ENCODE measurements around the gene HSF5.
A peak's percentile ranks its signal among the peaks of the same experiment; 100 is the strongest.
"Not testable (repeated sequence)": the region's sequence is repeated elsewhere in the genome, so short reads cannot be mapped to it uniquely, and the experiment has no call there.

The HSF5 gene

DNA sequence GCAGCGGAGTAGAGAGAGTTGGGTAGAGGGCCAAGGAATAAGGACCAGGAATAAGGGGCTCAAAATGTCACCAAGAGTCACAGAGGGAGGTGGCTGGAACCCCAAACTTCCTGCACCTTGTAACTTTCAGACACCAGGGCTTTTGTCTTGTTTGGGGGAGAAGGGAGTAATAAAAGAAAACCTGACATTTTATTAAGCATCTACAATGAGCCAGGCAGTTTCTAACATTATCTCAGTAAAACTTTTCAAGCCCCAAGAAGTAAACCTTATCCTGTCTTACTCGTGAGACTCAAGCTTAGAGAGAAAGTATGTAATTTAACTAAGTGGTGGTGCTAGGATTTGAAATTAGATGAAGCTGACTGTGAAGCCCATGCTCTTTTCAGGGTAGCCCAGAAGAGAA lies 27.1 kb upstream of the HSF5 start:
- DNase-seq = no peak

DNA sequence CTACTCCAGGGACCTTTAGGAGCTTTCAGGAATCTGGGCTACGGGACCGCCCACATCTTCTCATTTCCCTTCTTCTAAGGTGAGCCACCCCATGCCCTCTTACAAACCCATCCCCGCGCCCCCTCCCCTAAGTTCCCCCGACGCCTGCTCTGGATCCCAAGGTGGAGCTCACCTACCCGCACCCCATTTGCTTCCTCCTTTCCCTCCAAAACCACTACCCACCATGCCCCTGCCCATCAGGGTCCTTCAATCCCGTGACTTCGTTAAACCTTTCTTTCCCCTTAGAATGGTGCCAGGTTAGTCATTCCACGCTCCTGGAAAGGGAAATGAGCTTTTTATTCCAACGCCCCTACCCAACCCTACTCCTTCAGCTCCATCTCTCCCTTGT lies 26.6 kb upstream of the HSF5 start:
- DNase-seq = no peak

DNA sequence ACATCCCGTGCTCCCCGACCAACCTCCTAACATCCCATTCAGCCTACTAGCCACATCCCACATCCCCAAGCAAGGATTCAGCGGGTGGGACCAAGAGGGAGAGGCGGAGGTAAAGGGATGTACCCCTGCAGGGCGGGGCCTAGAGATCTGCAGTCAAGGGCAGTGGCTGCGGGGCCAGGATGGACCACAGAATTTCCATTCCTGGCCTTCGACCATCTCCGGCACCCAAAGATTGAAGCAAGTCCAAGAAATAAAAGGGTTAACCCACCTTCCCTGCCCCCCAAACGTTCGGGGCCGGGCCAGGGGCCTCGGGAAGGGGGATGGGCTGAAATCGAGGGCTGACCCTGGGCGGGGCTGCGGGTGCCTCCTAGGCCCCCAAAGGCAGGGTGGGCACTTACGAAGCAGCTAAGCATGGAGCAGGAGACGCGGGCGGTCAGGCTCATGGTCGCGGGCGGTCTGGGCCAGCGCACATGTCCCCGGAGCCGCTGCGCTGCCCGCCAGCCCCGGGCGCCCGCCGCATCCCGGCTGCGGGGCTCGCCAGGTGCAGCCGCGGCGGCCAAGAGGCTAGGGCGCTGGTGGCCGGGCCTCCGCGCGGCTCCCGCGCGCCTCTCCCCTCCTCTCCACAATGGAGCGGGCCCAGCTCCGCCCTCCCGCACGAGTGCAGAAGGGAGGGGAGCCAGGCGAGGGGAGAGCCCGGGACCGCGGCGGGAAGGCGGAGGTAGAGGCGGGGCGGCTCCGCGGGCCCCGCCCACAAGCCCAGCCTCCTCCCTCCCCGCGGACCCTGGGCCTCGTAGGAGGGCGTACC lies 26.0 kb upstream of the HSF5 start, which contains the start of gene MTMR4:
Gene MTMR4, minus strand, starts transcription at position 674 of the 805 bp plus-strand sequence. Its CDS starts 231 bp downstream, at position 443.
- DNase-seq = peak; percentile 77 to 82

DNA sequence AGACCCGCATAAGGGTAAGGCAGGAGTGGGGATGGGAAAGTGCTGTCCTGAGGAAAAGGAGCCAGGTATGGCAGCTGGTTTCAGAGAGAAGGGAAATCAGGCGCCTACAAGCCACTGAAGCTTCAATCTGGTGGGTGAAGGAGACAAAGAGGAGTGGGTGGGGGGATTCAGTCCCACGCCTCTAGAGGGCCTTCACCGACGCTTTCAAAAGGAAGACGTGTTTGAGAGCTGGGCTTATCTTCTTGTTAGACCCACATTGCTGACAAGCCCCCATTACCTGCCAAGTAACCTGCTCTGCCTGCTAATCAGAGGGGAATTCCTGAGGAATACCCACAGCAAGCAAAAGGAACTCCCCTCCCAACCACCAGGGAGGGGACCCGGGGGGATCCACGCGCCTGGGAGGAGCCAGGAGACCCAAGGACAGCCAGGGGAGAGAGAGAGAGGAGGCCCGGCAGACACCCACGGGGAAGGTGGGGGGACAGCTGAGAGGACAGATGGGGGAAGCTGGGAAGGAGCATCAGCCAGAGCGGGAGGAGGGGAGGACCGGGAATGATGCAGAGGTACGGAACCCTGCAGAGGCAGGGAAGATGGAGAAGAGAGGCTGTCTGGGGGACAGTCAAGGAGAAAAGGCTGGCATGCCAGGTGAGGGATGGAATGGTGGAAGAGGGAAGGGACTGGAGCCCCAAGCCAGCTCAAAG lies 25.2 kb upstream of the HSF5 start:
- DNase-seq = peak; percentile 34 to 37

DNA sequence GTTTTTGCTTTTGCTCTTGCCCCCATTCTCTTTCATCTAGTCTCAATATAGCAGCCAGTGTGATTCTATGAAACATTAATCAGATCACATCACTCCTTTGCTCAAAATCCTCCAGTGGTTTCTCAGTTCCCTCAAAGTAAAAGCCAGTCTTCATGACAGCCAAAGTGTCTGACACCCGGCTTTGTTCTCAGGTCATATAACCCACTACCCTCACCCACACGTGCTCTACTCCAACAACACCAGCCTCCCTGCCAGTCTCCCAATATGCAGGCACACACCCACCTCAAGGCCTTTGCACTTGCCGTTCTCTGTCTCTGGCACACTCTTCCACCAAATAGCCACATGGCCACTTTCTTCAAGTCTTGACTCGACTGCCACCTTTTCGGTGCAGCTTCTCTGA lies 21.9 kb upstream of the HSF5 start:
- no peak for DNase-seq

DNA sequence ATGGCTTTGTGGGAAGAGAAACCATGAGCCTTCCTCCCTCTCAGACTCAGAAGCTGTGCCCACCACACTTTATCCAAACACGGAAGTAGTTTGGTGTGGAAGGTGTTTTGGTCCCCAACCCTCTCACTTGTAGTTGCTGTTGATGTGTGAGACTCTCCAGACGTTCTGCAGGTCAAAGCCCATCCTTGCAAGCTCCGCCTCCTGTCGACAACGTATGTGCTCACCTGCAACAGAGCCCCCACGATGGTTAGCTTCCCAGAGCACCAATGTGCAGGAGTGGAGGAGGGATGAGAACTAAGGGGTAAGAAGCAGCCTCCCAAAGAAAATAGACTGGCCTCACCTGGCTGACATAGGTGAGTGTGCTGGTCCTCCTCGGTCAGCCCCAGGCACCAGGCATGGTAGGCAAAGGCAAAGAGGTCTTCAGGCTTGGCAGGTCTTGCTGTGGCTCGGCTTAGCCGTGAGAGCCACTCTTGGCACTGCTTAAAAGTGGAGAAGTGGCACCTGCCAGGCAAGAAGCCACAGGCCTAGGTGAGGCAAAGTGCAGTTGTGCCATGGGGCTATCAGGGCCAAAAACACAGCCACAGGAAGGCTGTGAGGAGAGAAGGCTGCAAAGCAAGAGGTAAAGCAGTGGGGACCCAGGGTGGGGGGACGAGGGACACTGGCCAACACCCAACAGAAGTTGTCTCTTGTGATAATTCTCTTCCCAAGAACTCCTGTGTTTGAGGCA lies 20.3 kb upstream of the HSF5 start:
- DNase-seq = no peak

DNA sequence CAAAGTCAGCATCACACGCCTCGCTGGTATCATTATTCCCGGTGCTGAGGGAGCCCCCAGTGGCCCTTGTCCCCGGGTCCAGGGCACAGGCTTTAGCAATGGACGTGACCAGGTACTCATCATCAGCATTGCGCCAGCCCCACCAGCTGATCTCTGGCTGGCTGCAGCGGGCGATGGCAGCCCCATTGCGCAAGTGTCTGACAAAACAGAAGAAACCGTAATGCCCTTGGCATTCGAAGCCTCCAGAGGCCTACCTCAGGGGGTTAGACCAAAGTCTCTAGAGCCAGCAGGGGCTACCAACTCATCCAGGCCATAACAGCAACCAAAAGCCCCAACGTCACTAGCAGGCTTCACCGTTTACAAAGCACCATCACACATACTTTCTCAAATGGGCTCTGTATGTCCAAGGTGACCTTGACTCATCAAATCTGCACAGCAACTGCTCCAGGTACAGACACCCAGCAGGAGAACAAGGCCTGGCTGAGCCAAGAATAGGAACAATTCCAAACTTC lies 19.0 kb upstream of the HSF5 start:
- DNase-seq = no peak

DNA sequence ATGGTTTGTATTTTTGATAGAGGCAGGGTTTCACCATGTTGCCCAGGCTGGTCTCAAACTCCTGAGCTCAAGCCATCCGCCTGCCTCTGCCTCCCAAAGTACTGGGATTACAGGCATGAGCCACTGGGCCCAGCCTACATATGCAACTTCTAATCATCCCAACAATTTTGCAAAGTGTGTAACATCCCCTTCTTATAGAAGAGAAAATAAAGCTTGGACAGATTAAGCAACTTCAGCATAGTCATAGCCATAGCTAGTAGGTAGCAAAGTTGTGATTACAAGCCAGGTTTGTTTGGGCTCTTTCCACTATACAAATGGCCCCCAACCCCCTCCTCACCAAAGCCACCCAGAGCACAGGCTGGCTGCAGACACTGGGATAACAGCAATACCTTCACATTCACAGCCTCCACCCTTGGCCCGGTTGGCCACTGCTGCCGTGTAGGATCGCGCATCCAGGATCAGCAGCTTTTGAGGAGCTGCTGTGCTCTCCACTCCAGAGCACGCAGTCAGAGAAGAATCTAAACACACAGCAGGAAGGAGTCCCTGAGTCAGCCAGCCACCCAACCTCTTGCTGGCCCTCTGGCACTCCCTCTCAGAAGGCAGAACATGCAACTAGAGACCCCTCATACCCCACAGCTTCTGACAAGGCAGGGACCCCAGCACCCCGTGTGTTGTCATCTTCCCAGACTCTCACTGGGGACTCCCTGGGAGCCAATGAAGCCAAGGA lies 18.3 kb upstream of the HSF5 start:
- DNase-seq = no peak

DNA sequence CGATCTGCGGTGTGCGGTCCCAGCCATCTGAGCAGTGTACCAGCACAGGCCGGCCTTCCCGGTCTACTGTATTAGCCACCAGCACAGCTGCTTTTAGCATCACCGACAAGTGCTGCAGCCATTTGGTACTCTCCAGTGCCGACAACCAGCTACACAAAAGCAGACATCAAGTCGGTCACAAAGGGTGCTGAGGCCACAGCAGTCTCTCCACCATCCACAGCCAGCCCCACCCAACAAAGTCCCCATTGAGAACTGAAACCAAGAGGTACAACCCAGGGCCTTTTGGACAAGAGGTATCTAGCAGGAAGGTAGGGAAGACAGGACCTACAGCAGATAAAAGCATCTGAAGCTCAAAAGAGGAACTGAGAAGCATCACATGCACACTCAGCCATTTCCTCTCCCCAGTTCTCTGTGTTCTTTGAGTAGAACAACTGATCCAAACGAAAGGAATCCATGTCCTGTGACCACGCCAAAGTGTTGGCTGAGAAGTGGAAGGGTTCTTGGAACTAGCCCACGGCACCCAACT lies 16.7 kb upstream of the HSF5 start:
- no peak for DNase-seq

DNA sequence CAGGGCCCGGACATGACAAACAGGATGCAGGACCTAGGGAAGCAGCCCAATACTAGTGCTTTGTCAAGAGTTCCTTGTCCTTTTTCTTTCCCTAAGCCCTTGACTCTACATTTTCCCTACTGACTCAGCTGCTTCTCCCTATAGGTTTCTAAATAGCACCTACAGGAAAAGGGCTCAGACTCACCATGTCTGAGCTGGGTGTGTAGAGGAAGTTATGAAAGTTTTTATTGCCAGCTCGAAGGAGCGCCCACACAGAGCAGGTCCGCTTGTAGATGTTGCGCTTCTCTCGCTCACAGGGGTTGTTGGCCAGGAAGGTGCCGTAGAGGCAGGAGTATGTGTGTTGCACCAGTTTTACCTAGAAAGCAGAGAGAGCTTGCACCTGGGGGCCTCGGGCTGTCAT lies 15.7 kb upstream of the HSF5 start:
- DNase-seq = no peak

DNA sequence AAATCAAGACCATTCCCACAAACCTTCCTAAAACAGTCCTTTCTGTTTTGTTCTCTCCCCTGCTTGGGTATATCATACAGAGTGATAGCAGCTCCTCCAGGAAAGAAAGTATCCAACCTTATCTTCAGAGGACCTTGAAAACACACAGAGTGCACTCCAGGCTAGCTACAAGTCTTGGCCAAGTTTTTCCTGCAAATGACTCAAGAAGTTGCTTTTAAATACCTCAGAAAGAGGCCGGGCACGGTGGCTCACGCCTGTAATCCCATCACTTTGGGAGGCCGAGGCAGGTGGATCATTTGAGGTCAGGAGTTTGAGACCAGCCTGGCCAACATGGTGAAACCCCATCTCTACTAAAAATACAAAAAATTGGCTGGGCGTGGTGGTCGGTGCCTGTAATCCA lies 14.9 kb upstream of the HSF5 start:
- DNase-seq = not testable (repeated sequence)

DNA sequence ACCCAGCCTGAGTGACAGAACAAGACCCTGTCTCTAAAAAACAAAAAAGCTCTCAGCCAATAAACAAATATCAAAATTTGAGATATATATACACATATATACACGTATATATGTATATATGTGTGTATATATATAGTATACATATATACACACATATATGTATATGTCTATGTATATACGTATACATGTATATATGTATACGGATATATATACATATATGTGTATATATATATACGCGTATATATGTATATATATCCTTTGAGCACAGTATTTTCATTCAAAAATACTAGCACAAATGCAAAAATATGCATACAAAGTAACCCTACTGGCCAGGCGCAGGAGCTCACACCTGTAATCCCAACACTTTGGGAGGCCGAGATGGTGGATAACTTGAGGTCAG lies 13.2 kb upstream of the HSF5 start:
- no peak for DNase-seq

DNA sequence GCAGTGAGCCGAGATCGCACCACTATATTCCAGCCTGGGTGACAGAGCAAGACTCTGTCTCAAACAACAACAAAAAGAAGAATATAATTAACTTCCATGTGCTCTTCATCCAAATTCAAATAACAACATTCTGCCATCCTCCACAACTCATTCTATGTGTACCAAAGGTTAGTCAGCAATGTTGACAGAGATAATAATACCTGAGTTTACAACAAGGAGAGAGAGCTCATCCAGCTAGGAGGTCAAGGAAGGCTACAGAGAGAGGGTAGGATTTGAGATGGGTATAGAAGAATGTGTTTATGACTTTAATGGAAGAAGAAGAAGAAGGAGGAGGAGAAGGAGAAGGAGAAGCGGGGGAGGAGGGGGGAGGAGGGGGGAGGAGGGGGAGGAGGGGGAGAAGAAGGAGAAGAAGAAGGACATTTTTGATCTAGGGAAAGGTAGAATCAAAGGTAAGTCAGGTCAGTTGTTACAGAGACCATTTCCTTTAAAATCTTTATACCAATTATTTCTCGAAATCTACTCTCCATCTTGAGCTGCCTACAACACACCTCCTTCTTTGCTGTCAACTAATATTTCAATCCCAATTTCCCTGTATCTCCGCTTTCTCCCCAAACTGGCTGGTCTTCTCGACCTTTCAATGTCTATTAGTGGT lies 10.1 kb upstream of the HSF5 start:
- DNase-seq = no peak

DNA sequence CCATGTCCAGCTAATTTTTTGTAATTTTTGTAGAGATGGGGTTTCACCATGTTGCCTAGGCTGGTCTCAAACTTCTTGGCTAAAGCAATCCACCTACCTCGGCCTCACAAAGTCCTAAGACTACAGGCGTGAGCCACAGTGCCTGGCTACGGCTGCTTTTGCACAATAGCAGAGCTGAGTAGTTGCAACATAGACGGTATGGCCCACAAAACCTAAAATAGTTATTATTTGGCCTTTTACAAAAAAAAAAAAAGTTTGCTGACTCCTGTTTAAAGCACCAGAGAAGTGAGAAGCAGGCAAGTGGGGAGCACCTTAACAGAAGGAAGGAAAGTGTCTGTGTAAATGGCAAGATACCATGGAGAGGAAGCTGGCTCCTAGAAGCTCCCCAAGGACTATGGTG lies 5.3 kb upstream of the HSF5 start:
- no peak for DNase-seq

DNA sequence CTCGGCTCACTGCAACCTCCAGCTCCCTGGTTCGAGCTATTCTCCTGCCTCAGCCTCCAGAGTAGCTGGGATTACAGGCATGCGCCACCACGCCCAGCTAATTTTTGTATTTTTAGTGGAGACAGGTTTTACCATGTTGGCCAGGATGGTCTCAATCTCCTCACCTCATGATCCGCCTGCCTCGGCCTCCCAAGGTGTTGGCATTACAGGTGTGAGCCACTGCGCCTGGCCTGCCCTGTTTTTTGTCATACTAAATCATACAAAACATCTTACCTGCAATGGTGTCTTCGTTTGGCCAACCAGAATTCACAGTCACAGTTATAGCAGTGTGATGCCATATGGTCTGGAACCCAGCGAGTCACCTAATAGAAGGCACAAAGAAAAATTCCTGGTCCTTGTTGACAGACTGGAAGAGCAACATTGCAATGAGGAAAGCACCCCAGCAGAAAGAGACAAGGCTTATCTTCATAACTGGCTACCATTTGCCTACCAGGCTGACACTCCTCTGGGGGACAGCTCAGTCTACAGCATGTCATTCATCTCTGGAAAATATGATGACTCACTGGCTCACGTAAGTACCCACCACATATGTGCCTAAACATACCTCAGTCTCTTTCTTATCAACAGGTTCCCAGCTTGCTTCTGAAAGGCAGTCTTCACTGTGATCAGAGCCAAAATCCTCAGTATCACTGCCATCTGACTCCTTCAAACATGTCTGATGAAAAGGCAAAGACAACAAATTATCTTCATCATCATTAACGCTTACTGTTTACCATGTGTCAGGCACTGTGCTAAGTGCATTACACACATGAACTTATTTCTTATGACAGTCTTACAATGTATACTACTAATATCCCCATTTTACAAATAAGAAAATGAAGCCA lies 4.3 kb upstream of the HSF5 start:
- DNase-seq = no peak

DNA sequence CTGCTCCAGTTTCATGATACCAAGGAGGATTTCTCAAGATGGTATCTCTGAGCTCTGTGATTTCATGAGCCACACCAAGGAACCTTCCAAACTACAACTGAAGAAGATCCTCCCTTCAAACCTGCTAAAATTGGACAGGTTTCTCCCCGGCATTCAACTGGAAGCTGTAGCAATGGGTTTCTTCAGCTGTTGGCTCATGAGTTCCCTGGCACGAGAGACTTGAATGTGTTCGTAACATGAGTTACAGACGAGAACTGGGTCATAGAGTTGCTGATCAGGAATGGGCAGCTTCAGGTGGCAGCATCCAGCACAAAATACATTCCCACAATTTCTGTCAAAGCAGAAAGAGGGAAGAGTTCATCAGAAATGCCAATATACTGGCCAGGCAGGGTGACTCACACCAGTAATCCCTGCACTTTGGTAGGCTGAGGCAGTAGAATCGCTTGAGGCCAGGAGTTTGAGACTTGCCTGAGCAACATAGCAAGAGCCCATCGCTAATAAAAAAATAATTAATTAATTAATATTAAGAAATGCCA lies 3.4 kb upstream of the HSF5 start:
- DNase-seq = no peak

DNA sequence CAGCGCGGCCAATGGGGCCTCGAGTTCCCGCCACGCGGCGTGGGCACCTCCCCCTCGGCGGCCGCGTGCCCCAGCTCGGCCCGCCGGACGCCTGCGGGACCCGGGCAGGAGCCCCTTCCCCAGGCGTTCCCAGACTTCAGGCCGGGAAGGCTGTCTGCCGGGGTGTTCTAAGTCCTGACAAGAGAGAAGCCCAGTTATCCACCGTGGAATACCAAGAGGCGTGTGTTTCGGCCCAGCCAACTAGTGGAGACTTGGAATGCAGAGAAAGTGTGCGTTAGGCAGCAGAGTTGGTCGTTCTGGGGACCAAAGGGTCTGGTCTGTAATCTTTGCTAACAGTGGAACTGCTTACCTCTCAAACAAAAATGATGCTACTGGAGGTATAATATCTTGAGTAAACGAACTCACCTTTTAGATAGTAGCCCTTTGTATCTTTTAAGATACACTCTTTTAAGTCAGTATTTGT lies 251 bp upstream of the HSF5 start:
- DNase-seq = no peak

DNA sequence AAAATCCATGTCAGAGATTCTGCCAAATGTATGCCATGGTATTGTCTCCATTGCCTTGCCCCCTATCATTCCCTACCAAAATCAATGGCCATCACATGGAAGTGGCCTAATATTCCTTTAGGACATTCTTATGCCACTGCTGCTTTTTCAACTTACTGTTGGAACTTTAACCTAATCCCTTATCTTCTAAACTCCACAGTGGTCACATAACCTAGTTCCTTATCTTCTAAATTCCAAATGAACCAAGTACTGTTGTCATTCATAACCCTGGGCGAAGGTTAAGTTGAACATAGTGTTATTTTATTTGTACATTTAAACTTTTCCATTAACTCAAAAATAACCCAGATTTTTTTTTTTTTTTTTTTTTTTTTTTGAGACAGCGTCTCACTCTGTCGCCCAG lies 3.6 kb downstream of the HSF5 start:
- DNase-seq = no peak

DNA sequence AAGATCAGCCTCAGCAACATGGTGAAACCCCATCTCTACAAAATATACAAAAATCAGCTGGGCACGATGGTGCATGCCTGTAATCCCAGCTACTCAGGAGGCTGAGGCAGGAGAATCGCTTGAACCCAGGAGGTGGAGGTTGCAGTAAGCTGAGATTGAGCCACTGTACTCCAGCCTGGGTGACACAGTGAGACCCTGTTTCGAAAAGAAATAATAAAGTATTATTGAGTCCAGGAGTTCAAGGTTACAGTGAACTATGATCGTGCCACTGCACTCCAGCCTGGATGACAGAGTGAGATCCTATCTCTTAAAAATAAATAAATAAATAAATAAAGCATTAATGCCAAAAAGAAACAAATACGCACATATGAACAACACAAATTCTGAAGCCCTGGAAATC lies 6.4 kb downstream of the HSF5 start:
- not testable (repeated sequence) for DNase-seq

DNA sequence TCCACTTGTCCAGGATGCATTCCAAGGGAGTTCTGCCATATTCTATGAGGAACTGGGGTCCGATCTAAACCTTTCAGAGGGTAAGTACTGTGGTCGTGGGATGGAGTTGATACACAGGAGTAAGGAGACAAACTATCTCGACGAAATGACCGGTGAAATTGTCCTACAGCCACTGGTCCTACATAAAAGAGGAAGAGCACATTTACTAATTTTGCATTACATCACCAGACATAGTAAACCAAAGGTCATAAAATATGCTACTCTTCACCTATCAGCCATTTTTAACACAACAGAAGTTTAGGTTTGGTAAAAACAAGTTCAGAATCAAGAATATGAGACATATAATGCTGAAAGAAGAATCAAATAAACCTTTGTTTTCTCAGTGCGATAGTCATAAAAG lies 8.1 kb downstream of the HSF5 start:
- no peak for DNase-seq

DNA sequence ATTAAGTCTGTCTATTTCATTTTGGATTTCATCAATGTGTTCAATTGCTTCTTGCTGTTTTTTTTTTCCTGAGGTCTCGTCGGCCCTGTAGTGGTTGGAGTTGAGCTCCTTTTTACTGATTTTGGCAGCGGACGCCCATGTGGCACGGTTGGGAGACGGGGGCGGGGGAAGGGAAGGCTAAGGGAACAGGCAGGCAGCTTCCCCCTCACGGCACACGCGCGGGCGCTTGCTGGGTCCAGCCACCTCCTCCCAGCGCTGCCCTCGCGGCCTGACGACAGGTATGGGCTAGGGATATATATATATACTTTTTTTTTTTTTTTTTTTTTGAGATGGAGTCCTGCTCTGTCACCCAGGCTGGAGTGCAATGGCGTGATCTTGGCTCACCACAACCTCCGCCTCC lies 11.4 kb downstream of the HSF5 start:
- DNase-seq = no peak

Data from stimulated activated CD4-positive, alpha-beta T cell treated with anti-CD3 and anti-CD28 coated beads, Interleukin-2, amount 100 ng/mL, for 24 hours (primary cell).